GM19438 (cell line): ENCODE results near the gene DIDO1.

ENCODE experiments used
- ATAC-seq: cut with Tn5 transposase; IDR thresholded peaks from one replicate; pipeline ENCODE4 v1.9.1; 2021; ENCODE audit warnings: low read depth; ENCODE audit not compliant: unreplicated experiment

DIDO1 gene

GRCh38 chr20:62926229-62927127 lies at the start of gene DIDO1:
Gene DIDO1, minus strand, starts transcription at chr20:62926505.
- peak; percentile 63 for ATAC-seq

- no peak for ATAC-seq
These were observed 49.0 kb upstream of the DIDO1 start for GRCh38 chr20:62975251-62975760.

GRCh38 chr20:62972845-62973745 lies 46.8 kb upstream of the DIDO1 start:
- no peak for ATAC-seq

- peak; percentile 59 for ATAC-seq
These were observed 45.9 kb upstream of the DIDO1 start for GRCh38 chr20:62971950-62972844.

GRCh38 chr20:62971211-62971949 lies 45.1 kb upstream of the DIDO1 start:
- no peak for ATAC-seq

GRCh38 chr20:62970307-62971210 lies 44.3 kb upstream of the DIDO1 start:
- ATAC-seq = no peak

GRCh38 chr20:62969939-62970306 lies 43.6 kb upstream of the DIDO1 start:
- no peak for ATAC-seq

- no peak for ATAC-seq
These were observed 43.0 kb upstream of the DIDO1 start for GRCh38 chr20:62969179-62969760.

- no peak for ATAC-seq
These were observed 42.3 kb upstream of the DIDO1 start for GRCh38 chr20:62968378-62969178.

- ATAC-seq = no peak
These were observed 41.5 kb upstream of the DIDO1 start for GRCh38 chr20:62967628-62968351.

GRCh38 chr20:62967149-62967501 lies 40.8 kb upstream of the DIDO1 start:
- no peak for ATAC-seq

- no peak for ATAC-seq
These were observed 40.2 kb upstream of the DIDO1 start for GRCh38 chr20:62966212-62967148.

- ATAC-seq = no peak
These were observed 39.1 kb upstream of the DIDO1 start for GRCh38 chr20:62965363-62965771.

- ATAC-seq = no peak
These were observed 38.4 kb upstream of the DIDO1 start for GRCh38 chr20:62964700-62965099.

- no peak for ATAC-seq
These were observed 37.5 kb upstream of the DIDO1 start for GRCh38 chr20:62963614-62964397.
